PC-9 (cell line): Measurements from ENCODE around the gene TSSK6. TPM values are rescaled to one million over a fixed set of nuclear protein-coding genes. Genes with fewer than 3 reads are reported as not detected.

Experiments used
- BruUV-seq: library from RNA; stranded (reverse); fragments of 400-500 nt; replicated peaks from 2 replicates; lab custom pipeline; 2021; lab: Mats Ljungman, UMichigan
- CTCF ChIA-PET: fragments of 300-600 bp; sonication (Branson Sonifier 250); formaldehyde crosslinking; loops from one replicate; lab custom pipeline; 2022; ENCODE audit warnings: antibody characterized with exemption; lab: Charles Lee
- POLR2A ChIA-PET: fragments of 300-600 bp; sonication (Branson Sonifier 250); formaldehyde crosslinking; loops from one replicate; lab custom pipeline; 2022; ENCODE audit warnings: antibody characterized with exemption; ENCODE audit not compliant: unreplicated experiment; lab: Charles Lee
- DNase-seq, 2 experiments: peaks; one replicate each; pipeline versions ENCODE4 v3.0.0 to v3.0.0-alpha.2; 2015 to 2022; ENCODE audit warnings: mixed read lengths in 1 of 2
- H2AFZ ChIP-seq: fragments of 200-600 bp; sonication (generic); 2 replicates; pipeline ENCODE4 v1.8.1; 2017; ENCODE audit warnings: antibody characterized with exemption
- H3F3A ChIP-seq: fragments of 200-600 bp; sonication (generic); 2 replicates; pipeline ENCODE4 v1.8.1; 2017; ENCODE audit warnings: antibody characterized with exemption, mild to moderate bottlenecking, low read depth; ENCODE audit not compliant: insufficient read depth
- H3K27ac ChIP-seq: fragments of 200-600 bp; sonication (generic); 2 replicates; pipeline ENCODE4 v1.6.1; 2016; ENCODE audit warnings: mixed run types
- H3K27me3 ChIP-seq: fragments of 200-600 bp; sonication (generic); 2 replicates; pipeline ENCODE4 v1.6.1; 2016; ENCODE audit warnings: low read depth, mixed run types; ENCODE audit not compliant: insufficient read depth
- H3K36me3 ChIP-seq: fragments of 200-600 bp; sonication (generic); 2 replicates; pipeline ENCODE4 v1.6.1; 2016; ENCODE audit warnings: low read depth, mixed run types
- H3K4me1 ChIP-seq: fragments of 200-600 bp; sonication (generic); replicated peaks from 2 replicates; pipeline ENCODE4 v1.6.1; 2016; ENCODE audit warnings: mixed run types; ENCODE audit not compliant: insufficient read depth
- H3K4me2 ChIP-seq: fragments of 200-600 bp; sonication (generic); 2 replicates; pipeline ENCODE4 v1.6.1; 2017; ENCODE audit warnings: mixed run types
- H3K4me3 ChIP-seq: fragments of 200-600 bp; sonication (generic); 2 replicates; pipeline ENCODE4 v1.6.1; 2016; ENCODE audit warnings: mixed run types
- H3K79me2 ChIP-seq: fragments of 200-600 bp; sonication (generic); 2 replicates; pipeline ENCODE4 v1.6.1; 2017; ENCODE audit warnings: low read depth, mixed run types
- H3K9me2 ChIP-seq: fragments of 200-600 bp; sonication (generic); 2 replicates; pipeline ENCODE4 v1.8.1; 2017; ENCODE audit warnings: mild to moderate bottlenecking; ENCODE audit not compliant: insufficient read depth
- H3K9me3 ChIP-seq: fragments of 200-600 bp; sonication (generic); 2 replicates; pipeline ENCODE4 v1.8.1; 2016; ENCODE audit warnings: low read depth; ENCODE audit not compliant: insufficient read depth
- H4K20me1 ChIP-seq: fragments of 200-600 bp; sonication (generic); 2 replicates; pipeline ENCODE4 v1.8.1; 2017; ENCODE audit not compliant: insufficient read depth
- EZH2 ChIP-seq: fragments of 200-600 bp; sonication (generic); IDR thresholded peaks from 2 replicates; pipeline ENCODE4 v1.8.0; 2017; ENCODE audit warnings: antibody characterized with exemption, low read depth
- intact Hi-C: fragments of 100-400 bp; cut with micrococcal nuclease; formaldehyde crosslinking; loops from one replicate; pipeline ENCODE4 v1.10.0; 2022; ENCODE audit not compliant: unreplicated experiment
- total RNA-seq: library from RNA; stranded (reverse); gene quantifications from 2 replicates; pipeline ENCODE4 v1.2.3, GENCODE V29; 2021
- TF ChIP-seq, protein P1 (sequence below): fragments of 200-600 bp; sonication (generic); conservative IDR thresholded peaks from 2 replicates; pipeline ENCODE4 v1.6.1; 2017; ENCODE audit warnings: mixed run types, antibody characterized with exemption, mild to moderate bottlenecking, moderate library complexity

The TSSK6 gene
- total RNA-seq, 1 experiment from 2014 or later = 2.0 TPM

DNA sequence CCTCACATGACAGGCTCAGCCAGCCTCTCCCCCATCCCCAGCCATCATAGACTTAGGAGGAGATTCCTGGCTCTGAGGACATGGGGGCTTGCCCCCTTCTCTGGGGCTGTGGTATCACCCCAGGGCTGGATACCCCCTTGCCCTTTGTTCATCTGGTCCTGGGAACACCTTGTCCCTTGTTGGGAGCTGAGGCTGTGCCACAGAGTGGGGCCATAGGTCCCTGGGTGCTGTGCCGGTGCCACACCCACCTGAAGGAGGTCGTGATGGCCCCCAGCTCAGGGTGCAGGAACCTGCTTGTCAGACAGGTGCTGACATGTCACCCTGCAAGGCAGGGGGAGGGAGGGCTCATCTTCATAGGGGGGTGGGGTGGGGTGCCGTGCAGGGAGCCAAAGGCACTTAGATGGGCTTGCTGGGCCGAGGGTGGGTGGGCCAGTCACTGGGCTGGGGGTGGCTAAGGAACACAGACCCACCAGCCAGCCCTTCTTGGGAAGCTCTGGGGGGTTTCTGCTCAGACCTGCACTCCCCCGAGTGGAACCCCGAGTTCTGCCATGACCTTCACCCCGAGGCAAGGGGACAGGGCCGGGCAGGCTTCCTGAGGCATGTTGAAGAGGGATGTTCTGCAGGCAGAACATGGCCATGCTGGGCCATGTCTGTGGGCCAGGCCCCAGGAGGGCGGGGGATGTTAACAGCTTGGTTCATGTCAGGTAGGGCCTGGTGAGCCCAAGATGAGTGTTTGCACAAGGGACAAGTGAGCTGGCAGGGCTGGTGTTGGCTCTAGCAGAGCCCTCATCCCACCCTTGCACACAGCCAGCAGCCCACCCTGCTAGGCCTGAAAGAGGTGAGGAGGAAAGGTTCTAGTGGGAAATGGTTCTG is 28.0 kb downstream of the TSSK6 start:
- Histone ChIP-seq H3K79me2 (peaks cover 33% of the 10 kb centered on the region), H3K4me3 (no peak overlapping the region), H3K36me3 (no peaks in the 10 kb centered on the region), H3K9me2 (no peaks in the 10 kb centered on the region), H3K4me1 (peaks cover 23% of the 10 kb centered on the region), H4K20me1 (peaks cover 27% of the 10 kb centered on the region), H3K27me3 (no peaks in the 10 kb centered on the region), H3K4me2 (no peak overlapping the region), H3F3A (peaks cover 38% of the 10 kb centered on the region), H3K27ac (0 out of 2 replicates have a peak overlapping the region, but pooled peaks have one; percentile 70), H2AFZ (no peak overlapping the region), H3K9me3 (no peaks in the 10 kb centered on the region)
- CTCF ChIA-PET = interaction anchor here (0.6 to 0.8 kb wide), 3 partner anchors 25 to 123 kb away, joined by 3 to 17 read pairs (median 7); partner anchors contain the start of gene GATAD2A
- DNase-seq = no peak
- TF ChIP-seq, protein P1, sequence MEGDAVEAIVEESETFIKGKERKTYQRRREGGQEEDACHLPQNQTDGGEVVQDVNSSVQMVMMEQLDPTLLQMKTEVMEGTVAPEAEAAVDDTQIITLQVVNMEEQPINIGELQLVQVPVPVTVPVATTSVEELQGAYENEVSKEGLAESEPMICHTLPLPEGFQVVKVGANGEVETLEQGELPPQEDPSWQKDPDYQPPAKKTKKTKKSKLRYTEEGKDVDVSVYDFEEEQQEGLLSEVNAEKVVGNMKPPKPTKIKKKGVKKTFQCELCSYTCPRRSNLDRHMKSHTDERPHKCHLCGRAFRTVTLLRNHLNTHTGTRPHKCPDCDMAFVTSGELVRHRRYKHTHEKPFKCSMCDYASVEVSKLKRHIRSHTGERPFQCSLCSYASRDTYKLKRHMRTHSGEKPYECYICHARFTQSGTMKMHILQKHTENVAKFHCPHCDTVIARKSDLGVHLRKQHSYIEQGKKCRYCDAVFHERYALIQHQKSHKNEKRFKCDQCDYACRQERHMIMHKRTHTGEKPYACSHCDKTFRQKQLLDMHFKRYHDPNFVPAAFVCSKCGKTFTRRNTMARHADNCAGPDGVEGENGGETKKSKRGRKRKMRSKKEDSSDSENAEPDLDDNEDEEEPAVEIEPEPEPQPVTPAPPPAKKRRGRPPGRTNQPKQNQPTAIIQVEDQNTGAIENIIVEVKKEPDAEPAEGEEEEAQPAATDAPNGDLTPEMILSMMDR = no peak
- TF ChIP-seq EZH2 = no peak
- intact Hi-C loops = no loop called here
- POLR2A ChIA-PET = no interaction called here
- no TSS peak for BruUV-seq

DNA sequence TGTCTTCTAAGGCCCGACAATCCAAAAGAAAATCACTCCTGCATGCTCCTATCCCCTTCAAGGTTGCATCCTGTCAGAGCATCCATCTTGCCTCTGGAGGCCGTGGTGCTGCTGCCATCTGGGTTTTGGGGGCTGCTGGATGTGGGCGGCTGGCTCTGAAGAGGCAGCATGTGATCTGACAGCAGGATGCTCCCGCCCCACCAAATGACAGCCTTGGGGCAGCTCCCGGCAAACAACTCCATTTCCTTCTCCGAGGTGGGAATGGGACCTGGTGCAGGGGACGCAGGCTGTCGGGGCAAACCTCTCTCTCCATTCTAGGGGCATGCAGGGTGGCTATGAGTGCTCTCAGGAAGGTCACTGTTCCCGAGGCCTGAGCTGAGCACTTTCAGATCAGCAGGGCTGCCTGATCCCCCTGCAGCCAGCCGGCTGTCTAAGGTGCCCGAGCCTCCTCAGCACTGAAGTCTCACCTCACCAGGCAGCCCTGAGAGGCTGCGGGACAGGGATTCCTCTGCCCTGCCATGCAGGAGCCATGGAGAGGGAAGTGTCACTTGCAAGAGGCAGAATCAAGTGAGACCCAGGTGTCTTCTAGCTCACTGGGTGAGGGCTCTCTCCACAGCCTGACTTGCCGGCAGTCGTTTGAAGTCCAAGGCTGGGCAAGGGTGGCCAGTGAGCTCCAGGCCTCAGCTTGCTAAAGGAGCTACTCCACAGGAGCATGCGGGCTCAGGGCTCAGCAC is 28.8 kb downstream of the TSSK6 start:
- POLR2A ChIA-PET = no interaction called here
- intact Hi-C loops = no loop called here

DNA sequence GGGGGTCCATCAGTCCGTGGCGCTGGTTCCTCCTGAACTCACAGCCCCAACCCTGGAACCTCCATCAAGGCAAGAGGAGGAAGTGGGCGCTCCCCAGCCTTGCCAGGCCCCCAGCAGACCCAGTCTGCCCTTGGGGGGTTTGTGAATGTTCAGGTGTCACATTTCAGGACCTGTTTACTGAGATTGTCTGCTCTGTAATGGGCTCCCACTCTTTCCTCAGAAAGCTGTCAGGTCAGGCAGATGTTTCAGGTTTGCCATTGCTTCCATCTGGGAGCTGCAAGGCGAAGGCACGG is 29.4 kb downstream of the TSSK6 start:
- CTCF ChIA-PET = interaction anchor here (0.8 kb wide), 1 partner anchor 80 kb away, joined by 3 read pairs; the partner anchor contains the start of gene GATAD2A
- BruUV-seq = no TSS peak

More for the DNA sequence above, 28.8 kb downstream of the TSSK6 start:
- CTCF ChIA-PET = interaction anchor here (0.6 to 0.8 kb wide), 3 partner anchors 24 to 122 kb away, joined by 3 to 17 read pairs (median 7); partner anchors contain the start of gene GATAD2A
- BruUV-seq = no TSS peak
- no peaks in the 10 kb centered on the region for H3K27me3 ChIP-seq
- no peaks in the 10 kb centered on the region for H3K9me2 ChIP-seq
- peaks cover 35% of the 10 kb centered on the region for H4K20me1 ChIP-seq
- no peak for DNase-seq
- H3K4me1 ChIP-seq = peaks cover 23% of the 10 kb centered on the region
- H3F3A ChIP-seq = peaks cover 38% of the 10 kb centered on the region
- no peak overlapping the region for H2AFZ ChIP-seq
- H3K9me3 ChIP-seq = no peaks in the 10 kb centered on the region
- H3K4me3 ChIP-seq = no peak overlapping the region
- H3K79me2 ChIP-seq = peaks cover 28% of the 10 kb centered on the region
- H3K27ac ChIP-seq = no peak overlapping the region
- TF ChIP-seq, protein P1 = no peak
- TF ChIP-seq EZH2 = no peak
- H3K36me3 ChIP-seq = no peaks in the 10 kb centered on the region
- no peak overlapping the region for H3K4me2 ChIP-seq

More for the DNA sequence above, 29.4 kb downstream of the TSSK6 start:
- H3K79me2 ChIP-seq = peaks cover 25% of the 10 kb centered on the region
- no peak overlapping the region for H2AFZ ChIP-seq
- H3K4me2 ChIP-seq = no peak overlapping the region
- peaks cover 23% of the 10 kb centered on the region for H3K4me1 ChIP-seq
- no peaks in the 10 kb centered on the region for H3K36me3 ChIP-seq
- intact Hi-C loops = no loop called here
- TF ChIP-seq EZH2 = no peak
- TF ChIP-seq, protein P1 = no peak
- no peaks in the 10 kb centered on the region for H3K9me2 ChIP-seq
- no peak overlapping the region for H3K4me3 ChIP-seq
- H4K20me1 ChIP-seq = peaks cover 33% of the 10 kb centered on the region
- H3K27ac ChIP-seq = no peak overlapping the region
- H3K9me3 ChIP-seq = no peaks in the 10 kb centered on the region
- no peaks in the 10 kb centered on the region for H3K27me3 ChIP-seq
- no peak for DNase-seq
- H3F3A ChIP-seq = peaks cover 38% of the 10 kb centered on the region
- POLR2A ChIA-PET = no interaction called here
